Adipose tissue (tissue), 3 donors: ENCODE results near the gene RBFOX1. TPM values are rescaled to one million over a fixed set of nuclear protein-coding genes. Genes with fewer than 3 reads are reported as not detected.

Source experiments
- H3K27ac ChIP-seq: one replicate; pipeline ENCODE4 v1.5.1; 2013; ENCODE audit warnings: low read depth, low read length
- WGBS, 3 donors: extraction: QIAGEN DNeasy Blood & Tissue Kit; methylation state at CpG; one replicate each; pipeline ENCODE4 v1.1.7; 2013; 5-methylcytosine and 5-hydroxymethylcytosine counted together
- polyA plus RNA-seq, 3 donors: library from polyadenylated mRNA; stranded (reverse); fragments of 200-250 nt; gene quantifications; one replicate each; pipeline ENCODE4 v1.2.3, GENCODE V29; 2013
- donor health status: healthy with polysubstance abuse.
- donor health status: Bipolar disorder and iron deficiency.
- donor health status: healthy.

The RBFOX1 gene
- polyA plus RNA-seq, 3 donors: 0.03 to 0.34 TPM; not detected in 1

DNA sequence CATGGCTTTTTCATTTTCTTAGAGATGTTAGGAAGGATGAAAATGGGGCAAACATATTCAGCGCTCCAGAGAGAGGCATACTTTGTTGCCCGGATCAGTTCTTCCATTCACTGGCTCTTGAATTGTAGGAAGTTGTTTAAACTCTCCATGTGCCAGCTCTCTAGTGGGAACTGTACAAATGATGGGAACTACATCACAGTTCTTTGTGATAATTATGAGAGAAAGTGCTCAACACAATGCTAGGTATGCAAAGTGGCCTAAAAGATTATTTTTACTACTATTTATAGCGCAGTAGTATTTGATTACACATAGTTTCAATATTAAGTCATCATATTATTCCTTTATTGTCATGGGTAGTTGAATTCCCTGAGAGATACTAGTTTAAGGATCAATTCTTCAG lies 268.5 kb downstream of the RBFOX1 start:
- 53 to 74% (median 69%) methylated on average over 3 of the region's 3 CpGs for WGBS, 3 donors

GRCh38 chr16:7602291-7602950 lies 269.8 kb downstream of the RBFOX1 start:
- whole genome bisulfite sequencing, 3 donors: 56 to 60% (median 56%) methylated on average over 7 of the region's 7 CpGs

More for the DNA sequence above, 268.5 kb downstream of the RBFOX1 start:
- H3K27ac ChIP-seq: no peak overlapping the region

DNA sequence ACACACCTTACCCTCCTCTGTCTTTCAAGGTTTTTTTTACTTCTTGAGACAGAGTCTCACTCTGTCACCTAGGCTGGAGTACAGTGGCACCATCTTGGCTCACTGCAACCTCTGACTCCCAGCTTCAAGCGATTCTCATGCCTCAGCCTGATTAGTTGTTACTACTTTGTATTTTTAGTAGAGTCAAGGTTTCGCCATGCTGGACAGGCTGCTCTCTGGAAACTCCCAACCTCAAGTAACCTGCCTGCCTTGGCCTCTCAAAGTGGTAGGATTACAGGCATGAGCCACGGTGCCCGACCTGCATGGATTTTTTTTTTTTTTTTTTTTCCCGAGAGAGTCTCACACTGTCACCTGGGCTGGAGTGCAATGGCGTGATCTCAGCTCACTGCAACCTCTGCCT lies 273.2 kb downstream of the RBFOX1 start:
- WGBS, 3 donors: 83 to 89% (median 85%) methylated on average over 5 to 6 of the region's 6 CpGs
- no peak overlapping the region for H3K27ac ChIP-seq

More at GRCh38 chr16:7602291-7602950, 269.8 kb downstream of the RBFOX1 start:
- no peak overlapping the region for H3K27ac ChIP-seq

GRCh38 chr16:7612671-7613070 lies 280.0 kb downstream of the RBFOX1 start:
- WGBS, 3 donors: 60 to 65% (median 61%) methylated on average over 8 of the region's 8 CpGs
- H3K27ac ChIP-seq: no peak overlapping the region

- H3K27ac ChIP-seq: no peak overlapping the region
- WGBS, 3 donors: 56 to 67% (median 60%) methylated on average over 2 of the region's 2 CpGs
These were observed 280.9 kb downstream of the RBFOX1 start for GRCh38 chr16:7613518-7613917.

DNA sequence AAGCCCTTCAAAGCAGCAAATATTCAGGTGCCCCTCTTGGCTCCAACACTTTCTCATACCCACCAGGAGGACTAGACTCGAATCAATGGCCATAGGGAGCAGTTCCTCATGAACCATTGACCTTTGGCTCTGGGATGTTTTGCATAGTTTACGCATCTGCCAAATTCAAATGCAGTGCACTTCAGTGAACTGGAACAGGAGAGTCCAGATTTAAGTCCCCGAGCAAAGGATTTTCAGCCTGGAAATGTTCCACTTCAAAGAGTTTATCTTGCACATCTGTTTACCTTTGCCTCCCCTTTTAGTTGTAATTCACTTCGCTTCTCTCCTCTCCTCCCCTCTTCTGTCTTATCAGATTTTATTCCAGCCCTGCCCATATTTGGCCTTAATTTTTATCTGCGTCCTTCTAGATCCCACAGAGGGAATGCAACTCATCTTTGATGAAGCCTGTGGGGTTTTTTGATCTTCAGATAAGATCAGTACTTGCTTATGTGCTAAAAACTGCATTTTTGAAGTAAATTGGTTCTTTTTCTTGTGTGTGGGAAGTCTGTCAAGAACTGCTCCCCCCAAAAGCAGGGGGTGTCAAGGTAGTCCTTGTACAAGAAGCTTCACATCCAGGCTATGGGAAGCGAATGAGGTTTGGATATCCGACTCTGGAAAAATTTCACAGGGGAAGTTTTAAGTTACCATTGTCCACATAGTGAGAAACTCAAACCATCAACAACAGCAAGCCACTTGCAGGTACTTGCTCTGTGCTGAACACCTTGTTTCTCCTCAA lies 281.6 kb downstream of the RBFOX1 start:
- H3K27ac ChIP-seq: no peak overlapping the region
- WGBS, 3 donors: 48 to 55% (median 54%) methylated on average over 7 of the region's 7 CpGs

GRCh38 chr16:7615565-7615964 lies 282.9 kb downstream of the RBFOX1 start:
- WGBS, 3 donors: 87 to 88% (median 87%) methylated on average over 6 of the region's 6 CpGs
- no peak overlapping the region for H3K27ac ChIP-seq

DNA sequence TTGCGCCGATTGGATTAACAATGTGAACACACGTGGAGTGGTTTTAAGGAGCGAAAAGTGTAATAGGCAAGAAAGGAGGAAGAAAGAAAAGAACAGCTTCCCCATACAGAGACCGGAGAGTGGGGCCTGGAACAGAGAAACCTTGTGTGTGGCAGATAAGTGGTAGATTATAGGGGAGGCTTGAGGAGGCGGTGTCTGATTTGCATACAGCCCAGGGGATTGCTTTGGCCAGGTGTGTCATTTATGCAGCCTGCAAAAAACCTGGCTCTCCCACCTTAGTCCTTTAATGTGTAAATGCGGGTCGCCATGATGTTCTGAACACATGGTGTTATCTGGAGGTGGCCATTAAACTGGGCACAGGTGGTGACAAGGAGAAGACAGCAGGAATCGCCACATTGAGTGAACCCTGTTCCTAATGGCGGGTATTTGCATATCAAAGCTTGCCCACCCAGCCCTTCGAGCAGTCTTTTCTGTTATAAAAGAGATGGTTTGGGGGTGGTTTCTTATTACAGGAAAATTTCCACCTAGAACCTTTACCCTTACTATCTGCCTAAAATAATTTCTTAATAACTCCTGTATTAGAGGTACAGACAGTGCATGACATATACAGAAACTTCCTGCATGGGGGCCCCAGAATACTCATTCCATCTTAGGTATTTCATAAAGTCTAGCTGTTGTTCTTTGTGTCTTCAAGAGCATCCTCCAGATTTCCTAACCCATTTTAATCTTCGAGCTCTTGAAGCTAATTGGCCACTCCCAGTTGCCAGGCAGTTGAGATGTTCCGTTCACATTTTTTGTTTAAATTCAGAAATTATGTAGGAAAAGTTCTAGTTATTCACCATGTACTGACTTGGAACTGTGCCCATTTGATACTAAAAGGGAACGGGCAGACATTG lies 292.5 kb downstream of the RBFOX1 start:
- 76 to 78% (median 78%) methylated on average over 14 of the region's 14 CpGs for WGBS, 3 donors
- no peak overlapping the region for H3K27ac ChIP-seq

DNA sequence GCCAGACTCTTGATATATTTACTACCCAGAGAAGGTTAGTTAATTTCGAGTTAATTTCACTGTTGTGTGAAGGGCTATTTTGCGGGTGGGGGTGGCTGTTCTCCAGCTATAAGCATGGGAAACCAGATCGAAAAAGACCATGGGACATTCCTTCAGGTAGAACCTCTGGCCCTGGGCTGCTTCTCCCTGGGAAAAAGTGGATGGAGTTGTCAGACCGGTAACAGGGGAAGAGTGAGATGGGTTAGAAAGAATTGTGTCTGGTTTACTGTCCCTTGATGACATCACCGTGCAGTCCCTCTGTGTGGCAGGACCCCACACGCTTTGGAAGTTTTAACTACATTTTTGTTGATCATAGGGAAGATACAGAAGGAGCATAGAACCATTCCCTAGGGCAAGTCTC lies 296.3 kb downstream of the RBFOX1 start:
- H3K27ac ChIP-seq: no peak overlapping the region
- WGBS, 3 donors: 76 to 82% (median 80%) methylated on average over 6 of the region's 6 CpGs

DNA sequence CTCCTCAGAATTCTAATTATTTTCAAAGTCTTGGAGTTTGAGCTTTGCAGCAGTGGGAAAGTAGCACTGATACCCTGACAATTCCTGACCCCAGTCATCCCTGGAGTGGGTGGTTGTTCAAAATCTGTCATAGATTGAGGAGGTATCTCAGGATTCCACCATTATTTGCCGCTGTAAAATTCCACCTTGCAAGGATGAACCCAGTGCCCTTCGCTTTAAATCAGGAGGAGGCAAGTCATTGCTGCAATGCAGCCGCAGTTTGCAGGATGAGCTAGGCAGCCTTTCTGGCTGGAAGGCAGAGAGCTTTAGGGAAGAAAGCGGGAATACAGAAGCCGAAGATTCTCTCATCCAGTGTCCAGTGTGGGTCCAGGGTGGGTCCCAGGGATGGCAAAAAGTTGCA lies 296.9 kb downstream of the RBFOX1 start:
- 86 to 89% (median 86%) methylated on average over 5 of the region's 5 CpGs for WGBS, 3 donors
- H3K27ac ChIP-seq: no peak overlapping the region

DNA sequence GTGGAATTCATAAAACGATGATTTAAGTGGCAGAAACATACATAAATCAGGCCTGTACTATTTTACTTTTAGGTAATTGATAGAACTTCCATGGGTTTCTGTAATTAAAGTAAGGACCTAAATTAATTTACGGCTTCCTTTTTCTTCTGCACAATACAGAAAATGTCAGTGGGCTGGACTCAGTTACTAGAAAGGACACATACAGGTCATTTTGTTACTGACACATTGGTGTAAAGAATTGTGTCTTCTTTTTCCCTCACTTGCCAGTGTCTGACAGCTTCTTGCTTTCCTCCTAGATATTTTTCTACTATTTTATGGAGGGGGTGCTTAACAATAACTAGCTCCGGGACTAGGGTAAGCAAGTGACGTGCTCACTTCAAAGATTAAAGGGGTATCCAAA lies 304.8 kb downstream of the RBFOX1 start:
- no peak overlapping the region for H3K27ac ChIP-seq
- 66 to 83% (median 79%) methylated on average over 4 of the region's 4 CpGs for WGBS, 3 donors

DNA sequence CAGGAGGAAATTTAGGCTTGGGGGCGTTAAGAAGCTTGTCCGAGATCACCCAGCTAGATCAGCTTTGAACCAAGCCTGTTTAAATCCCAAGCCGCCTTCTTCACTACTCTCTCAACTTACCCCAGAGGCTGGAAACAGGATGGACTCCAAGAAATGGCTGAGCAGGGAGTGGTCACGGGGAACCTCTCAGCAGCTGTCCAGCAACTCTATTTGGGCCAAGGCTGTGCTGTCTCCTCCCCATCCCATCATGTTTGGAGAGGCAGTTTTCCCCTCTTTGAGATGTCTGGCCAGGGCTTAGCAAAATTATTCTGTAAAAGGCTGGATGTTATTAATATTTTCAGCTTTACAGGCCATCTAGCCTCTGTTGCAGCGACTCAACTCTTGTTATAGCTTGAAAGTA lies 305.7 kb downstream of the RBFOX1 start:
- no peak overlapping the region for H3K27ac ChIP-seq
- 75 to 80% (median 78%) methylated on average over 5 of the region's 5 CpGs for WGBS, 3 donors

DNA sequence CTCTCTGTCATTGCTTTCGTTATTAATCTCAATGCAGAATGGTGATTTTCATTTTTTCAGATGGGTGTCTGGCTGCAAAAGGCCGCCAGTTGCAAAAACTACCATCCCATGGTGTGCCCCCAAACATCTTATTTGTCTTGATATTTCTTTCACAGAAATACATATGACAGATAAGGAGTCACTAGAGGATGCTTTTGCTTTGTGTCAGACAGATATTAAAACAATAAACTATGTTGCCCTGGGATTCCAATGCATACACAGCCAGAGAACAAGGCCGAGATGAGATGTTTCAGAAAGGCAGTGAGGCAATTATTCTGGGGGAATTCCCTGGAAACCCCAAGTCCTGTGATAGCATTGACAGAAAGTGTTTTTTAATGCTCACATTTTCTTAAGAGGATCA lies 307.7 kb downstream of the RBFOX1 start:
- no peak overlapping the region for H3K27ac ChIP-seq
- WGBS, 3 donors: 67 to 73% (median 69%) methylated on average over 3 of the region's 3 CpGs

DNA sequence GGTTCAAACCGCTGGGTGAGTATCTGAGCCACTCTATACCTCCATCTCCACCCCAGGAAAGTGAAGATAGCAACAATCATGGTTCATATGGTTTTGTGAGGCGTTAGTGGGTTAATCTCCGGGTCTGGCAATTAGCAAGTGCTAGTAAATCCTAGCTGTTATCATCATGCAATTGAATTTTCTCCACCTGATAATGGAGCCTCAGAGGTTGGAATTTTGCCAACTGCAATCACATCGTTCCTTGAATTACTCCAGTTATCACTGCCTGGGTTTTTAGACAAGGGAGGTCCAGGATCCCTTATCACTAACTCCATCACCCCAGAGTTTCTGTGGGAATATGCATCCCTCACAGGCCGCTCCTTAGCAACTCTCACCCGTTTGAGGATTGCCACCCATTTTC lies 311.5 kb downstream of the RBFOX1 start:
- WGBS, 3 donors: 44 to 48% (median 45%) methylated on average over 6 of the region's 6 CpGs
- no peak overlapping the region for H3K27ac ChIP-seq

DNA sequence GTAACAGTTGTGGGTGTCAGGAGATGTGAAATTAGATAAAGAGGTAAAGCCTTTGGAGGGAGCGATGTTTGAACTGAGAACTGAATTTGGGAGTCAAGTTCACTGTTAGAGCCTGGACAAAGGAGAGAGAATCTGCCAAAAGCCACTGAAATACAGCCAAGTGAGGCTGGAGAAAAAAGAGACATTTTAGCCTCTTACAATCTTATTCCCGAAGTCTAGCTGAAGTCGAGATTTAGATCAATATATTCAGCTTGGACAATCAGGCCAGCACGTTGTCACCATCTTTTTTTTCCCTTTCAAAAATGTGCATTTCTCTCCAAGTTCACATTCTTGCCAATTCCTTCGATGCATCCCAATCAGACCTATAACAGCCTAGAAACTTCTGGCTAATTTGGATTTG lies 312.2 kb downstream of the RBFOX1 start:
- H3K27ac ChIP-seq: no peak overlapping the region
- WGBS, 3 donors: 41 to 65% (median 62%) methylated on average over 5 of the region's 5 CpGs

- no peak overlapping the region for H3K27ac ChIP-seq
- 34 to 61% (median 45%) methylated on average over 7 of the region's 7 CpGs for WGBS, 3 donors
These were observed 314.3 kb downstream of the RBFOX1 start for GRCh38 chr16:7646821-7647500.

DNA sequence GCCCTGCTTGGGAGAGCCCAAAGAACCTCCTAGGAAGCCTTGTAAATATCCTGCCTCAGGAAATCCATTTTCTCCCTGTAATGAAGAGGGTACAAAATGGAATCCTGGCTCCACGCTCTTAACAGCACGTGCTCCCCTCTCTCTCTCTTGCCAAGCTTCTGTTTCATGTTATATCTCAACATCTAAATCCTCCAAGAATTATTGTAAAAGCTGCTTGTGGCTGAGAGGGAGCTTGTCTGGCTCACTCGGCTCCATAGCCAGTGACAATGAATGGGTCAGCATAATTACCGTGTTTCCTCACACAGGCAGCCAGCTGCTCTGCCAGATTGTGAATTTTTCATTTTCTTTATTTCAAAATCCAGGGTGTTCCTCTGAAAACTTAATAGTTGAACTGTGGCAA lies 317.8 kb downstream of the RBFOX1 start:
- no peak overlapping the region for H3K27ac ChIP-seq
- 57 to 68% (median 64%) methylated on average over 4 of the region's 4 CpGs for WGBS, 3 donors

DNA sequence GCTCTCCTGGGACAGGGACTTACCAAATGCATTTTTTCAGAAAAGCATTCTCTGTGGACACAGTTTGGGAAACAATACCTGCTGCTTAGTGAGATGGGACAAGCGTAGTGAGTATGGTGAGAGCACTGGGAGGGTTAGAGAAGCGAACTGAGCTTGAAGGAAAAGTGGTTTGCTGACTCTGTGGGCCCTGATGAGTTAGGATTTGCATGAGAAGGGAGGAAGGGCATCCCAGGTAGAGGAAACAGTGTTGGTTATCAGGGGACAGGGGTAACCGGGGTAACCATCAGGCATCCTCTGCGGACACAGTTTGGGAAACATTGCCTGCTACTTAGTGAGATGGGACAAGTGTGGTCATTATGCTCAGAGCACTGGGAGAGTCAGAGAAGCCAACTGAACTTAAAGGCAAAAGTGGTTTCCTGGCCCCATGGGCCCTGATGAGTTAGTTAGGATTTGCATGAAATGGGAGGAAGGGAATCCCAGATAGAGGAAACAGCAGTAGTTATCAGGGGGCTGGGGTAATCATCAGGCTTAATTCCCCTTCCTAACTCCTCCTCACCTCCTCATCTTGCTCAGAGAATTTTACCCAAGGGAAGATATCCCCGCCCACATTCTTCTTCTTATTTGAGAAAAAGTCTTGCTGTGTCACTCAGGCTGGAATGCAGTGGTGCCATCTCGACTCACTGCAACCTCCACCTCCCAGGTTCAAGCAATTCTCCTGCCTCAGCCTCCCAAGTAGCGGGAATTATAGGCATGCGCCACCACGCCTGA lies 319.3 kb downstream of the RBFOX1 start:
- WGBS, 3 donors: 73 to 85% (median 84%) methylated on average over 9 of the region's 9 CpGs

More for the DNA sequence above, 319.3 kb downstream of the RBFOX1 start:
- no peak overlapping the region for H3K27ac ChIP-seq
